ENCODE results near the gene HSPG2. TPM values are rescaled to one million over a fixed set of nuclear protein-coding genes. Genes with fewer than 3 reads are reported as not detected.

Gene HSPG2
- total RNA-seq, 1 donor = 265 TPM

DNA sequence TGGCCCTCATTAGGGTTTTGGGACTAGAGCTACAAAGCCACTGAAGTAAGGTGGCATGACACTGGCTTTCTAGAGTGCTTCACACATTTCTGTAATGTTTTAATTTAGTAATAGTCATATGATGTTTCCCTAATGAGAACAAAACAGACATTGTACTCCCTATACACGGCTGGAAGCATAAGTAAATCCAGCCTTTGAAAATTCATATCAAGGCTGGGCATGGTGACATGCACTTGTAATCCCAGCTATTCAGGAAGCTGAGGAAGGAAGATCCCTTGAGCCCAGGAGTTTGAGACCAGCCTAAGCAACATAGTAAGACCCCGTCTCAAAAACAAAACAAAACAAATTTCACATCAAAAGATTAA lies 161.6 kb downstream of the HSPG2 start:
- no peak overlapping the region for H2AFZ ChIP-seq (ENCODE audit: low read length)
- no peaks in the 10 kb centered on the region for H3K9me3 ChIP-seq (ENCODE audit: low read depth, low read length)
- no peaks in the 10 kb centered on the region for H3K4me1 ChIP-seq (ENCODE audit: insufficient read depth, low read length)
- no peaks in the 10 kb centered on the region for H3K36me3 ChIP-seq (ENCODE audit: insufficient read depth, low read length)
- H3K4me3 ChIP-seq (ENCODE audit: insufficient read depth, low read length) = no peak overlapping the region
- no peak for DNase-seq (ENCODE audit: insufficient read length, low spot score, missing footprints)
- H3K27me3 ChIP-seq (ENCODE audit: insufficient read depth, low read length) = no peaks in the 10 kb centered on the region
- H4K20me1 ChIP-seq (ENCODE audit: insufficient read depth, low read length) = peaks cover 54% of the 10 kb centered on the region
- TF ChIP-seq, protein P1, sequence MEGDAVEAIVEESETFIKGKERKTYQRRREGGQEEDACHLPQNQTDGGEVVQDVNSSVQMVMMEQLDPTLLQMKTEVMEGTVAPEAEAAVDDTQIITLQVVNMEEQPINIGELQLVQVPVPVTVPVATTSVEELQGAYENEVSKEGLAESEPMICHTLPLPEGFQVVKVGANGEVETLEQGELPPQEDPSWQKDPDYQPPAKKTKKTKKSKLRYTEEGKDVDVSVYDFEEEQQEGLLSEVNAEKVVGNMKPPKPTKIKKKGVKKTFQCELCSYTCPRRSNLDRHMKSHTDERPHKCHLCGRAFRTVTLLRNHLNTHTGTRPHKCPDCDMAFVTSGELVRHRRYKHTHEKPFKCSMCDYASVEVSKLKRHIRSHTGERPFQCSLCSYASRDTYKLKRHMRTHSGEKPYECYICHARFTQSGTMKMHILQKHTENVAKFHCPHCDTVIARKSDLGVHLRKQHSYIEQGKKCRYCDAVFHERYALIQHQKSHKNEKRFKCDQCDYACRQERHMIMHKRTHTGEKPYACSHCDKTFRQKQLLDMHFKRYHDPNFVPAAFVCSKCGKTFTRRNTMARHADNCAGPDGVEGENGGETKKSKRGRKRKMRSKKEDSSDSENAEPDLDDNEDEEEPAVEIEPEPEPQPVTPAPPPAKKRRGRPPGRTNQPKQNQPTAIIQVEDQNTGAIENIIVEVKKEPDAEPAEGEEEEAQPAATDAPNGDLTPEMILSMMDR (IDR thresholded peaks at IDR 0.05; ENCODE audit: extremely low read depth, low read depth, low read length) = no peak
- peaks cover 95% of the 10 kb centered on the region for H3K79me2 ChIP-seq (ENCODE audit: insufficient read depth, low read length)
- no peak overlapping the region for H3K27ac ChIP-seq (ENCODE audit: low read depth, low read length)
- no peak overlapping the region for H3K4me2 ChIP-seq (ENCODE audit: insufficient read depth, low read length)

GRCh38 chr1:21774835-21775549 lies 162.1 kb downstream of the HSPG2 start:
- TF ChIP-seq, protein P1 (IDR thresholded peaks at IDR 0.05; ENCODE audit: extremely low read depth, low read depth, low read length) = no peak
- Histone ChIP-seq H3K9me3 (ENCODE audit: low read depth, low read length) (no peaks in the 10 kb centered on the region), H3K4me3 (ENCODE audit: insufficient read depth, low read length) (no peak overlapping the region), H3K27me3 (ENCODE audit: insufficient read depth, low read length) (no peaks in the 10 kb centered on the region), H3K4me2 (ENCODE audit: insufficient read depth, low read length) (no peak overlapping the region), H2AFZ (ENCODE audit: low read length) (no peak overlapping the region), H3K4me1 (ENCODE audit: insufficient read depth, low read length) (no peaks in the 10 kb centered on the region), H4K20me1 (ENCODE audit: insufficient read depth, low read length) (peaks cover 53% of the 10 kb centered on the region), H3K79me2 (ENCODE audit: insufficient read depth, low read length) (peaks cover 95% of the 10 kb centered on the region), H3K36me3 (ENCODE audit: insufficient read depth, low read length) (no peaks in the 10 kb centered on the region), H3K27ac (ENCODE audit: low read depth, low read length) (no peak overlapping the region)
- DNase-seq (ENCODE audit: insufficient read length, low spot score, missing footprints) = no peak

DNA sequence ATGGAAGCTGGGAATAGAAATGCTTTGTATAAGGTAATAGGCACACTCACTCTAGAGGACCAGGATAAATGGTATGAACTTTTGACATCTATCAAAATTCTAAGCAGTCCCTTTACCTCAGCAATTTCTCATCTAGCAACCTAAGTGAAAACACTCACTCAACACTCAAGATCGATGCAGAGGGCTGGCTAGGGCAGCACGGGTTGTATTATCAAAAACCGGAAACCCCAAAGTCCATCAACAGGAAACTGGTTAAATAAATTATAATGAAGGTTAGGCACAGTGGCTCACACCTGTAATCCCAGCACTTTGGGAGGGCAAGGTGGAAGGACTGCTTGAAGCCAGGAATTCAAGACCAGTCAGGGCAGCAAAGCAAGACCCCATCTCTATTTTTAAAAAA lies 163.5 kb downstream of the HSPG2 start:
- Histone ChIP-seq H2AFZ (ENCODE audit: low read length) (no peak overlapping the region), H3K36me3 (ENCODE audit: insufficient read depth, low read length) (no peaks in the 10 kb centered on the region), H4K20me1 (ENCODE audit: insufficient read depth, low read length) (peaks cover 62% of the 10 kb centered on the region), H3K4me3 (ENCODE audit: insufficient read depth, low read length) (no peak overlapping the region), H3K27me3 (ENCODE audit: insufficient read depth, low read length) (no peaks in the 10 kb centered on the region), H3K27ac (ENCODE audit: low read depth, low read length) (no peak overlapping the region), H3K79me2 (ENCODE audit: insufficient read depth, low read length) (peaks cover 95% of the 10 kb centered on the region), H3K4me2 (ENCODE audit: insufficient read depth, low read length) (no peak overlapping the region), H3K4me1 (ENCODE audit: insufficient read depth, low read length) (no peaks in the 10 kb centered on the region), H3K9me3 (ENCODE audit: low read depth, low read length) (no peaks in the 10 kb centered on the region)
- TF ChIP-seq, protein P1 (IDR thresholded peaks at IDR 0.05; ENCODE audit: extremely low read depth, low read depth, low read length) = no peak
- no peak for DNase-seq (ENCODE audit: insufficient read length, low spot score, missing footprints)

Other genes starting within 250 kb of the HSPG2 start
- gene USP48, start 154.2 kb downstream of the HSPG2 start, total RNA-seq = 50.1 and 52.5 TPM in 2 replicates
- gene LDLRAD2, start 125.0 kb downstream of the HSPG2 start, total RNA-seq = not detected in 2 replicates
- gene CELA3B, start 39.7 kb upstream of the HSPG2 start, total RNA-seq = not detected in 2 replicates
- not detected in 2 replicates for gene CELA3A, start 64.3 kb upstream of the HSPG2 start, total RNA-seq
- gene CDC42, start 115.4 kb upstream of the HSPG2 start, total RNA-seq = 432 and 433 TPM in 2 replicates
- gene WNT4, start 205.8 kb upstream of the HSPG2 start, total RNA-seq = under 0.01 TPM in 1 of 2 replicates, not detected in the other